AG10803 (cell line): ENCODE measurements around the gene MON1A.

Experiments used
- DNase-seq: peaks from one replicate; pipeline ENCODE4 v3.0.0; 2010; ENCODE audit warnings: low read depth
- H3K4me3 ChIP-seq: 2 replicates; pipeline ENCODE4 v1.5.1; 2011; ENCODE audit warnings: mild to moderate bottlenecking, low read length, control low read depth
- CTCF ChIP-seq: conservative IDR thresholded peaks from 2 replicates; pipeline ENCODE4 v1.5.1; 2011; ENCODE audit warnings: mild to moderate bottlenecking, low read length, control low read depth, inconsistent platforms

MON1A gene

GRCh38 chr3:49899815-49900214 lies 29.8 kb downstream of the MON1A start:
- no peak for DNase-seq
- no peak overlapping the region for H3K4me3 ChIP-seq
- peak; percentile 24 for TF ChIP-seq CTCF

- no peak for DNase-seq
- no peak overlapping the region for H3K4me3 ChIP-seq
- TF ChIP-seq CTCF: no peak
Measured at GRCh38 chr3:49898991-49899390, 30.6 kb downstream of the MON1A start.

GRCh38 chr3:49896345-49896744 lies 33.3 kb downstream of the MON1A start:
- no peak for DNase-seq
- no peak overlapping the region for H3K4me3 ChIP-seq
- TF ChIP-seq CTCF: no peak

GRCh38 chr3:49895791-49896190 lies 33.8 kb downstream of the MON1A start:
- H3K4me3 ChIP-seq: no peak overlapping the region
- TF ChIP-seq CTCF: no peak
- DNase-seq: no peak

GRCh38 chr3:49889296-49889695 lies 40.3 kb downstream of the MON1A start:
- no peak for DNase-seq
- no peak overlapping the region for H3K4me3 ChIP-seq
- TF ChIP-seq CTCF: no peak

GRCh38 chr3:49886922-49887265 lies 42.7 kb downstream of the MON1A start:
- DNase-seq: no peak
- no peak for TF ChIP-seq CTCF
- H3K4me3 ChIP-seq: no peak overlapping the region

GRCh38 chr3:49883998-49884397 lies 45.6 kb downstream of the MON1A start:
- DNase-seq: no peak
- no peak overlapping the region for H3K4me3 ChIP-seq
- no peak for TF ChIP-seq CTCF
